Stimulated activated naive CD4-positive, alpha-beta T cell (primary cell): Measurements from ENCODE around the gene MYEF2.

ENCODE experiments used
- DNase-seq, 6 experiments: peaks; one replicate each; lab custom pipeline; 2025; lab: John Stamatoyannopoulos, UW

The MYEF2 gene

DNA sequence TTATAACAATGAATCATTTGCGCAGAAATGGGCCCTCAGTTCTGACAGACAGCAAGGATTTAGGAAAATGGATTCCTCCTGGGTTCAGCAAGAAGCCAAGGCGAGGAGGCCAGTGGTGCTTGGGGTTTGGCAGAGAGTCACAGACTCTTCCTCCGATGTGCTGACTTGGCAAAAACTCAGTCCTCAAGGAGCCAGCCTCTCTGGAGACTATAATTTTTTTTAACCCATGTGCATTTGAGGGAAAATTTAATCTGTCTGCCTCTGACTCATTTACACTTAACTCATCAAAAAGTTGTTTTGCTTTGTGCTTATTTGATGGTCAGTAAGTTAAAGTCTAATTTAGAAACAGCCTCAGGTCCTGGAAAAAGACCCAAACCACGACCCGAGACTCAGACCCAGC, 91.5 kb downstream of the MYEF2 start:
- no peak for DNase-seq

DNA sequence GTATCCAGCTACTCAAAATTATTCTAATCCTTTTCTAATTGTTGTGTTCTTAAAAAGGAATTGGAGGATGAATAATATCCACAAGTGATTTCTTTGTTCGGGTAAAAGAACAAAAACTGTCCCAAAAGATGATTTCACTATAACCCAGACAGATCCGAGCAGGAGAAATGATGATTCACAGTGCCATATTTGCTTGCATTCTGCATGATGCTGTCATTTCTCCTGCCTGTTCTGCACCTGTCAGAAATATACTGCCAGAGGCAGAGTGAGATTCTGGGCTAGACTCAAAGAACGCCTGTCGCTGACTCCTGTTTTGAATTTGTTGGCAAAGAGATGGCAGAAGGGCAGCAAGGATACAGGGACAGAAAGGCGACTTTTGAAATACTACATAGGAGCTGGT, 92.0 kb downstream of the MYEF2 start:
- no peak for DNase-seq

DNA sequence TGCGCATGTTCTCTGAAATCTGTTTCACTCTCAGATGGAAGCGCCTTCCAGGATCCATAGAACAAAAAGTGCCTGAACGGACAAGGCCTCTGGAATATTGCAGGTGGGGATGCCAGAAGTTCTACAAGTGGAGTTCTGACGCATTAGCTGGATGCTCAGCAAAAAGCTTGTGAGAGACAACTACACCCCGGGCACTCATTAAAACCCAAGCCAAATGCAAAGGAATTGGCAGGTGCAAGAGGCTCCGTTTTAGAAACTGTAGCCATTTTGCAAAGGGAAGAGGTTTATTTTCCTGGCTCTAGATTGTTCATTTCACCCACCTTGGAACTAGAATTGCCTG, 92.5 kb downstream of the MYEF2 start:
- DNase-seq: no peak

DNA sequence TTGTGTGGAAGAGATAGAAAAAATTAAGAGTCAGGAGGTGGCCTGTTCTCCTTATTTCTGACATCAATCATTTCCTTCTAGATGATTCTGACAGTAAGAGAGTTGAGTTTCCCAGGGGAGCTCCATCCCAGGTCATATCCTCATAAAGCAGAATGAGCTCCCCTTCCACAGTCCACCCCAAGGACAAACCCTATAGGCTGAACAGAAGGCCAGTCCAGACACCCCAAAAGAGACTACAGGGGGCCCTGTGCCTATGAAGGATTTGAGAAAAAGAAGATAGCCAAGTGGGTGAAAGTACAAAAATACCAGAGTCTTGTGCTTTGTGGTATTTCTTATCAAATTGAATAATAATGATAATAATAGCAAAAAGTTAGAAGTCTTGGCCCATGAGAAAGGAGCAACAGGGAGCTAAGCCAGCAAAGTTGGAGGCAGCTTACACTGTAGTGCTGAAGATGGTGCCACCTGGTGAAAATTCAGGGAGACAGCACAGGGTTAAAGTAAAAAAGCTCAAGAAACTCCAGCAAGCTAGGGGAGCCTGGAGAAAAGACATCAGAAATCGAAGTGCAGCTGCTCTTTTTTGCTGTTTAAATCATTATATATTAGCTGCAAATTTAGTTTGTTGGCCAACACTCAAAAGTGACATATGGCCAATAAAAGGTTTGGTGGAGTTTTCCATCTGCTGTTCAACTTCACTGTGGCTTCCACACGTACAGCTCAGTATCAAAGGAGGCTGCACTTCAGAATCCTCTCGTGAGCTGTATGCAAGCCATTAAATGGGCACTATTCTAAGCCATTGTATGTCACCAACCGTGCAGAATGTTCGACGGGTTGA, 93.1 kb downstream of the MYEF2 start:
- no peak for DNase-seq
